Osteocyte (in vitro differentiated cells): ENCODE results near the gene COL27A1. TPM values are rescaled to one million over a fixed set of nuclear protein-coding genes. Genes with fewer than 3 reads are reported as not detected.
"Not testable (repeated sequence)": the region's sequence is repeated elsewhere in the genome, so short reads cannot be mapped to it uniquely, and the experiment has no call there.

Source experiments
- DNase-seq: peaks from one replicate; pipeline ENCODE4 v3.0.0; 2021; ENCODE audit warnings: mixed read lengths; ENCODE audit not compliant: unreplicated experiment; ENCODE audit errors: extremely low spot score
- H3K27ac Mint-ChIP-seq: one replicate; pipeline ENCODE4 v1.8.0; 2021; ENCODE audit warnings: mild to moderate bottlenecking, mixed read lengths; ENCODE audit not compliant: unreplicated experiment
- H3K27me3 Mint-ChIP-seq: one replicate; pipeline ENCODE4 v1.8.0; 2021; ENCODE audit warnings: mixed read lengths; ENCODE audit not compliant: unreplicated experiment
- H3K36me3 Mint-ChIP-seq: one replicate; pipeline ENCODE4 v1.8.0; 2021; ENCODE audit warnings: mixed read lengths; ENCODE audit not compliant: unreplicated experiment
- H3K4me1 Mint-ChIP-seq: one replicate; pipeline ENCODE4 v1.8.0; 2021; ENCODE audit warnings: mixed read lengths; ENCODE audit not compliant: unreplicated experiment
- H3K4me3 Mint-ChIP-seq: one replicate; pipeline ENCODE4 v1.8.0; 2021; ENCODE audit warnings: mild to moderate bottlenecking, moderate library complexity, mixed read lengths; ENCODE audit not compliant: unreplicated experiment
- H3K9me3 Mint-ChIP-seq: one replicate; pipeline ENCODE4 v1.8.0; 2021; ENCODE audit warnings: mixed read lengths; ENCODE audit not compliant: unreplicated experiment
- total RNA-seq: library from RNA; stranded (reverse); gene quantifications from 2 replicates; pipeline ENCODE4 v1.2.1, GENCODE V29; 2021
- TF ChIP-seq, protein P1 (sequence below): fragments of 200-600 bp; sonication (generic); IDR thresholded peaks from 2 replicates; pipeline ENCODE4 v1.5.0; 2021; ENCODE audit warnings: antibody characterized with exemption, mild to moderate bottlenecking, moderate library complexity

The COL27A1 gene
- total RNA-seq, 1 donor from 2014 or later: 44.4 TPM

DNA sequence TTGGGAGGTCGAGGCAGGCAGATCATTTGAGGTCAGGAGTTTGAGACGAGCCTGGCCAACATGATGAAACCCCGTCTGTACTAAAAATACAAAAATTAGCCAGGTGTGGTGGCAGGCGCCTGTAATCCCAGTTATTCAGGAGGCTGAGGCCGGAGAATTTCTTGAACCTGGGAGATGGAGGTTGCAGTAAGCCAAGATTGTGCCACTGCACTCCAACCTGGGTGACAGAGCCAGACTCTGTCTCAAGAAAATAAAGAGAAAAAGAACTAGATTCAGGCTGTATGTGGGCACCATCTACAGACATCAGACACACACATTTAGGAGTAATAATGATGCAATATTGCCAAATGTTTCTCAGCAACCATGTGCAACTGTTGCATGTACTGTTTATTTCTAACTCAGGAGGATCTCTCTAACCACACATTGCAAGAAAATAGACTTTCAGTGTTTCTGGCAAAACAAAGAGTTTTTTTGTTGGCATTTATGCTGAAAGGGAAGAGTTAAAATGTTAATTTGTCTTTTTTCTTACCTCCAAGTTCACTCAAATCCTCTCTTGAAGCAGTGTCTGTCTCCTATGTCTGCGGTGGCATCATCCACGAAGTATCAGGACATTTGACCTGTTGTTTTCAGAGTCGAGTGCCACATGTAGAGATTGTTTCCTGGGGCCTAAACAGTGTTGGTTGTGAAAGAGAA lies 162.5 kb downstream of the COL27A1 start:
- no peaks in the 10 kb centered on the region for H3K9me3 Mint-ChIP-seq
- peak; percentile 53 for DNase-seq
- TF ChIP-seq, protein P1, sequence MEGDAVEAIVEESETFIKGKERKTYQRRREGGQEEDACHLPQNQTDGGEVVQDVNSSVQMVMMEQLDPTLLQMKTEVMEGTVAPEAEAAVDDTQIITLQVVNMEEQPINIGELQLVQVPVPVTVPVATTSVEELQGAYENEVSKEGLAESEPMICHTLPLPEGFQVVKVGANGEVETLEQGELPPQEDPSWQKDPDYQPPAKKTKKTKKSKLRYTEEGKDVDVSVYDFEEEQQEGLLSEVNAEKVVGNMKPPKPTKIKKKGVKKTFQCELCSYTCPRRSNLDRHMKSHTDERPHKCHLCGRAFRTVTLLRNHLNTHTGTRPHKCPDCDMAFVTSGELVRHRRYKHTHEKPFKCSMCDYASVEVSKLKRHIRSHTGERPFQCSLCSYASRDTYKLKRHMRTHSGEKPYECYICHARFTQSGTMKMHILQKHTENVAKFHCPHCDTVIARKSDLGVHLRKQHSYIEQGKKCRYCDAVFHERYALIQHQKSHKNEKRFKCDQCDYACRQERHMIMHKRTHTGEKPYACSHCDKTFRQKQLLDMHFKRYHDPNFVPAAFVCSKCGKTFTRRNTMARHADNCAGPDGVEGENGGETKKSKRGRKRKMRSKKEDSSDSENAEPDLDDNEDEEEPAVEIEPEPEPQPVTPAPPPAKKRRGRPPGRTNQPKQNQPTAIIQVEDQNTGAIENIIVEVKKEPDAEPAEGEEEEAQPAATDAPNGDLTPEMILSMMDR: no peak
- peaks cover 10% of the 10 kb centered on the region for H3K4me1 Mint-ChIP-seq
- H3K27me3 Mint-ChIP-seq: peaks cover 4% of the 10 kb centered on the region
- no peaks in the 10 kb centered on the region for H3K36me3 Mint-ChIP-seq
- peak overlapping the region; percentile 68 for H3K27ac Mint-ChIP-seq
- H3K4me3 Mint-ChIP-seq: no peak overlapping the region

DNA sequence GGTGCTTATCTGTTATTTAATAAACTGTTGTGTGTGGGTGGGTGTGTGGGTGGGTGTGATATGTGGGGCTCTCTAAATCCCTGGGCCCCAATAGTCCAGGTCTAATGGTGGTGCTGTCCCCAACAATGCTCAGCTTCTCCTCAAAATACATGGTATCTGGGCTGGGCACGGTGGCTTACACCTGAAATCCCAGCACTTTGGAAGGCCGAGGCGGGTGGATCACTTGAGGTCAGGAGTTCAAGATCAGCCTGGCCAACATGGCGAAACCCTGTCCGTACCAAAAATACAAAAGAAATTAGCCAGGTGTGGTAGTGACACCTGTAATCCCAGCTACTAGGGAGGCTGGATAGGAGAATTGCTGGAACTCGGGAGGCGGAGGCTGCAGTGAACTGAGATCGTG lies 163.1 kb downstream of the COL27A1 start:
- no peaks in the 10 kb centered on the region for H3K36me3 Mint-ChIP-seq
- peaks cover 10% of the 10 kb centered on the region for H3K4me1 Mint-ChIP-seq
- H3K27me3 Mint-ChIP-seq: peaks cover 4% of the 10 kb centered on the region
- H3K4me3 Mint-ChIP-seq: no peak overlapping the region
- peak overlapping the region; percentile 68 for H3K27ac Mint-ChIP-seq
- TF ChIP-seq, protein P1: no peak
- DNase-seq: peak; percentile 49
- H3K9me3 Mint-ChIP-seq: no peaks in the 10 kb centered on the region

DNA sequence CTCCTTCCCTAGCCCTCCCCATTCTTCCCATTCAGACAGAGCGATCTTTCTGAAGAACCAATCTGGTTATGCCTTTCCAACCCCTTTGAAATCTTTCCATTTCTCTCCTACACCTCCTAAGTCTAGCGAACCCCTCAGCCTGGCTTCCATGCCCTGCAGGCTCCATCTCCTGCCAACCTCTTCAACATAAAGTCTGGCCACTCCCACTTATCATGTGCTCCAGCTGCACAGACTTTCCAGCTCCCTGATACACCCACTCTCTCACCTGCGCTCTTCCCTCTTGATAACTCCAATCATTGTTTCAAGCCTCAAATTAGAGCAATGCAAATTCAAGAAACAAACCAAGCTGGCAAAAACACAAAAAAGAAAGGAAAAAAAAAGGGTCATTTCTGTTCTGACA lies 163.8 kb downstream of the COL27A1 start:
- Mint-ChIP-seq H3K9me3 (no peaks in the 10 kb centered on the region), H3K27me3 (peaks cover 4% of the 10 kb centered on the region), H3K4me3 (no peak overlapping the region), H3K27ac (no peak overlapping the region), H3K4me1 (peaks cover 10% of the 10 kb centered on the region), H3K36me3 (no peaks in the 10 kb centered on the region)
- DNase-seq: peak; percentile 23
- TF ChIP-seq, protein P1: no peak

DNA sequence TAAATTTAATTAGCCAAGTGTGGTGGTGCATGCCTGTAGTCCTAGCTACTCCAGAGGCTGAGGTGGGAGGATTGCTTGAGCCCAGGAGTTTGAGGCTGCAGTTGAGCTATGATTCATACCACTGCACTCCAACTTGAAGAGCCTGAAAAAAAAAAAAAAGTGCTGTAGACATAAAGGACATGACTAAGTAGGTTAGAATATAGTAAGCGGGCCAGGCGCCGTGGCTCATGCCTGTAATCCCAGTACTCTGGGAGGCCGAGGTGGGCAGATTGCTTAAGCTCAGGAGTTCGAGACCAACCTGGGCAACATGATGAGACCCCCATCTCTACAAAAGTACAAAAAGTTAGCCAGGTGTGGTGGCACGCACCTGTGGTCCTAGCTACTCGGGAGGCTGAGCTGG lies 165.4 kb downstream of the COL27A1 start:
- DNase-seq, H3K27ac Mint-ChIP-seq, H3K4me3 Mint-ChIP-seq, H3K27me3 Mint-ChIP-seq, H3K9me3 Mint-ChIP-seq, H3K36me3 Mint-ChIP-seq, H3K4me1 Mint-ChIP-seq: not testable (repeated sequence)

DNA sequence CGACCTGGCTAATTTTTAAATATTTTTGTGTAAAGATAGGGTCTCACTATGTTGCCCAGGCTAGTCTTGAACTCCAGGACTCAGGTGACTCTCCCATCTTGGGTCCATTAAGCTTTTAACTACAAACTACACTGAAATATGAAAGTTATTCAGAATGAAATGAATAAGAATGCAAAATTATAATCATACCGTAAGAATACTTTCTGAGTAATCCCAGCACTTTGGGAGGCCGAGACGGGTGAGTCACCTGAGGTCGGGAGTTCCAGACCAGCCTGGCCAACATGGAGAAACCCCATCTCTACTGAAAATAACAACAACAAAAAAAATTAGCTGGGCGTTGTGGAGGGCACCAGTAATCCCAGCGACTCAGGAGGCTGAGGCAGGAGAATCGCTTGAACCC lies 166.4 kb downstream of the COL27A1 start:
- TF ChIP-seq, protein P1: no peak
- DNase-seq: no peak

DNA sequence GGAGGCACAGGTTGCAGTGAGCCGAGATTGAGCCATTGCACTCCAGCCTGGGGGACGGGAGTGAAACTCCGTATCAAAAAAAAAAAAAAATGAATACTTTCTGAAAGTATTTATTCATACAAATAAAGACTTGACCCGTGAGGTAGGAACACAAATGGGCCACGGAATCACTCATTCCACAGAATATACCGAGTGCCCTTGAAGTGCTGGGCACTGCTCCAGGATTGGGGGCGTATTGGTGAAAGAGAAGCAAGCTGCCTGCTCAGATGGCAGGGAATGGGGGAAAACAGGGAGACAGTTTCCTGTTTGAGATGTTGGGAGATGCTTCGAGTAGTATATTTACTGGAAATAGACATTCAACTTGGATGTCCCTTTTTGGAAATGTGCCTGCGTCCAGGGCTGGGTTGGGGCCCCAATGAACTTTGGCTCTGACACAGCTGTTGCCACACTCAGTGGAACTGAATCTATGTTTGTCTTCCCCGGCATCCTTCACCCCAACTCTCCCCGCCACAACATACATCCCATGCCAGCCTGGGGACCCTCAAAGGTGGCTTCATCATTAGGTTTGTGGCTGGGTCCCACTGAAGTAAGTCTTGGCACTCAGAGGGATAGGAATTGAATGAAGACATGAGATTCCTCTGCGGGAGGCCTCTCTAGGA lies 167.0 kb downstream of the COL27A1 start:
- H3K9me3 Mint-ChIP-seq, DNase-seq: not testable (repeated sequence)

More for the DNA sequence above, 166.4 kb downstream of the COL27A1 start:
- Mint-ChIP-seq H3K9me3 (no peaks in the 10 kb centered on the region), H3K36me3 (no peaks in the 10 kb centered on the region), H3K4me1 (peaks cover 10% of the 10 kb centered on the region), H3K4me3 (no peak overlapping the region), H3K27ac (no peak overlapping the region), H3K27me3 (peaks cover 4% of the 10 kb centered on the region)

DNA sequence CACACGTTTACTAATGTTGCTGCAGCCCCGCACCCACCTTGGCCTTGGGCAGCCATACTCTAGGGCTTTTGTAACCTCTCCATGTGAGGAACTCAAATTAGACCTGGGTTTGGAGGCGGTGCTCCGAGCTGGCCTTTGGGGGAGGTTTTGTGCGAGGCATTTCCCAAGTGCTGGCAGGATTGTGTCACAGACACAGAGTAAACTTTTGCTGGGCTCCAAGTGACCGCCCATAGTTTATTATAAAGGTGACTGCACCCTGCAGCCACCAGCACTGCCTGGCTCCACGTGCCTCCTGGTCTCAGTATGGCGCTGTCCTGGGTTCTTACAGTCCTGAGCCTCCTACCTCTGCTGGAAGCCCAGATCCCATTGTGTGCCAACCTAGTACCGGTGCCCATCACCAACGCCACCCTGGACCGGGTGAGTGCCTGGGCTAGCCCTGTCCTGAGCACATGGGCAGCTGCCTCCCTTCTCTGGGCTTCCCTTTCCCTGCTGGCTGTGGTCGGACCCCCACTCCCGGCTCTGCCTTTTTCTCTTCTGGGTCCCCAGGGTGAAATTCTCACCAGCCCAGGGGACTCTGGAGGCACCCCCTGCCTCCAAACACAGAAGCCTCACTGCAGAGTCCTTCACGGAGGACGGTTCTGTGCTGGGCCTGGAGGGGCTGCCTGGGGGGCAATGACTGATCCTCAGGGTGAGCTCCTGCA lies 167.6 kb downstream of the COL27A1 start, which contains the start of gene ORM1:
Gene ORM1 (plus strand): TSS at position 268 of the 701 bp plus-strand sequence. CDS start 36 bp downstream, at position 304.
- H3K27ac Mint-ChIP-seq, DNase-seq, H3K27me3 Mint-ChIP-seq, H3K4me1 Mint-ChIP-seq, H3K9me3 Mint-ChIP-seq, H3K36me3 Mint-ChIP-seq, H3K4me3 Mint-ChIP-seq: not testable (repeated sequence)

More for the DNA sequence above, 167.0 kb downstream of the COL27A1 start:
- H3K36me3 Mint-ChIP-seq, H3K27me3 Mint-ChIP-seq, H3K4me1 Mint-ChIP-seq, H3K4me3 Mint-ChIP-seq, H3K27ac Mint-ChIP-seq: not testable (repeated sequence)

DNA sequence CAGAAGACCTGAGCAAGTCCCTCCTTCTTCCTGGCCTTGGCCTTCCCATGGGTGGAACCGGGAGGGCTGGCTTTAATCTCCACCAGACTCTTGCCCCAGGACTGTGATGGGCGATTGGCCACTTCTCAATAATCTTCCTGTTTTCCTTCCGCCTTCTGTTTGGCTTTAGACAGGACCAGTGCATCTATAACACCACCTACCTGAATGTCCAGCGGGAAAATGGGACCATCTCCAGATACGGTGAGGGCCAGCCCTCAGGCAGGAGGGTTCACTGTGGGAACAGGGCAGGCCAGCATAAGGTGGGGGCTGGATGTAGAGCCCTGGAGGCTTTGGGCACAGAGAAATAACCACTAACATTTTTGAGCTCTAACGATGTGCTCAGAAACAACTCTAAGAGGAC lies 168.5 kb downstream of the COL27A1 start:
- H3K36me3 Mint-ChIP-seq, H3K4me1 Mint-ChIP-seq: not testable (repeated sequence)

More for the DNA sequence above, 168.5 kb downstream of the COL27A1 start:
- not testable (repeated sequence) for H3K27me3 Mint-ChIP-seq, H3K9me3 Mint-ChIP-seq, H3K4me3 Mint-ChIP-seq, H3K27ac Mint-ChIP-seq
- DNase-seq: peak; percentile 90
